ENCODE measurements around the gene ARPC1A.

- TF ChIP-seq CTCF (IDR thresholded peaks at IDR 0.05; ENCODE audit: poor library complexity, severe bottlenecking) = no peak
- no peak for TF ChIP-seq EZH2 (IDR thresholded peaks at IDR 0.05; ENCODE audit: borderline replicate concordance, insufficient read depth, low read length, poor library complexity, severe bottlenecking)
- TF ChIP-seq SMC3 (conservative IDR thresholded peaks at IDR 0.05; ENCODE audit: poor library complexity) = no peak
- TF ChIP-seq EP300 (conservative IDR thresholded peaks at IDR 0.05; ENCODE audit: poor library complexity, severe bottlenecking) = no peak
- TF ChIP-seq POLR2AphosphoS5 (IDR thresholded peaks at IDR 0.05) = no peak
- TF ChIP-seq RAD21 (conservative IDR thresholded peaks at IDR 0.05) = no peak
- TF ChIP-seq TAF1 (IDR thresholded peaks at IDR 0.05; ENCODE audit: low read depth) = no peak
- no peak for TF ChIP-seq REST (IDR thresholded peaks at IDR 0.05; ENCODE audit: borderline replicate concordance)
Measured at GRCh38 chr7:99409806-99410205, 84.1 kb downstream of the ARPC1A start.

All from neural cell (in vitro differentiated cells).